SIG-M5 treated with dmso at 0.1 percent for 504 hours (cell line): ENCODE data around the gene PDILT.
"Not testable (repeated sequence)": the region's sequence is repeated elsewhere in the genome, so short reads cannot be mapped to it uniquely, and the experiment has no call there.

Experiments
- DNase-seq: peaks from one replicate; lab custom pipeline; 2025; ENCODE audit not compliant: unreplicated experiment; lab: John Stamatoyannopoulos, UW

Gene PDILT

GRCh38 chr16:20322696-20323095 is 81.8 kb downstream of the PDILT start:
- DNase-seq, result no peak

GRCh38 chr16:20321671-20322070 is 82.9 kb downstream of the PDILT start:
- no peak for DNase-seq

GRCh38 chr16:20321051-20321450 is 83.5 kb downstream of the PDILT start:
- not testable (repeated sequence) for DNase-seq

- no peak for DNase-seq
These were observed 83.9 kb downstream of the PDILT start for GRCh38 chr16:20320592-20320991.

GRCh38 chr16:20320178-20320577 is 84.4 kb downstream of the PDILT start:
- DNase-seq, result no peak

GRCh38 chr16:20319406-20319805 is 85.1 kb downstream of the PDILT start:
- no peak for DNase-seq

GRCh38 chr16:20318437-20318836 is 86.1 kb downstream of the PDILT start:
- no peak for DNase-seq

- DNase-seq, result no peak
These were observed 86.5 kb downstream of the PDILT start for GRCh38 chr16:20318006-20318405.

- DNase-seq, result no peak
These were observed 87.4 kb downstream of the PDILT start for GRCh38 chr16:20317117-20317516.

GRCh38 chr16:20316715-20317114 is 87.8 kb downstream of the PDILT start:
- no peak for DNase-seq

GRCh38 chr16:20315764-20316163 is 88.8 kb downstream of the PDILT start:
- no peak for DNase-seq

GRCh38 chr16:20314575-20314974 is 90.0 kb downstream of the PDILT start:
- DNase-seq, result no peak

GRCh38 chr16:20313741-20314140 is 90.8 kb downstream of the PDILT start:
- no peak for DNase-seq

- not testable (repeated sequence) for DNase-seq
These were observed 91.9 kb downstream of the PDILT start for GRCh38 chr16:20312536-20313095.

- no peak for DNase-seq
These were observed 93.0 kb downstream of the PDILT start for GRCh38 chr16:20311548-20311947.

- no peak for DNase-seq
These were observed 93.8 kb downstream of the PDILT start for GRCh38 chr16:20310421-20311395.

- DNase-seq, result no peak
These were observed 94.8 kb downstream of the PDILT start for GRCh38 chr16:20309786-20310185.
